A549 treated with RU486 at 1 μM for 4 hours (cell line): ENCODE data around the gene ZNF2. TPM values are rescaled to one million over a fixed set of nuclear protein-coding genes. Genes with fewer than 3 reads are reported as not detected.

ENCODE experiments used
- total RNA-seq: library from RNA; stranded (reverse); fragments of 200-300 nt; extraction: Qiagen RNA extraction; gene quantifications from 5 replicates; pipeline ENCODE4 v1.2.3, GENCODE V29; 2022; ENCODE audit warnings: low read depth

Gene ZNF2
- 3.1 to 4.1 TPM (median 3.4 TPM) in 5 replicates for total RNA-seq

GRCh38 chr2:95165371-95166064 is at the start of gene ZNF2:
Gene ZNF2, plus strand, starts transcription at chr2:95165809. Its CDS starts 10,418 bp downstream, at chr2:95176227.

GRCh38 chr2:95121407-95122196 is 44.0 kb upstream of the ZNF2 start, which contains the start of gene MRPS5:
Gene MRPS5, minus strand, starts transcription at chr2:95121808. Its CDS starts 17 bp downstream, at chr2:95121791.

GRCh38 chr2:95159690-95160449 is 5.7 kb upstream of the ZNF2 start, which contains the start of gene ZNF514:
Gene ZNF514, minus strand, starts transcription at chr2:95159848. Its CDS starts 6,595 bp downstream, at chr2:95153253.

GRCh38 chr2:95207111-95207961 is 41.7 kb downstream of the ZNF2 start, which contains the start of gene ZNF892:
Gene ZNF892, plus strand, starts transcription at chr2:95207521. Its CDS starts 295 bp downstream, at chr2:95207816.

Other genes with a start within 250 kb of the ZNF2 start
- gene MAL, start 140.1 kb upstream of the ZNF2 start, total RNA-seq = not detected in 5 replicates
- 74.0 to 77.7 TPM (median 76.6 TPM) in 5 replicates for gene MRPS5, start 44.0 kb upstream of the ZNF2 start, total RNA-seq
- 4.6 to 7.2 TPM (median 6.2 TPM) in 5 replicates for gene ZNF514, start 6.0 kb upstream of the ZNF2 start, total RNA-seq
- 0.23 to 0.51 TPM (median 0.42 TPM) in 5 replicates for gene ZNF892, start 41.7 kb downstream of the ZNF2 start, total RNA-seq
- gene PROM2, start 108.6 kb downstream of the ZNF2 start, total RNA-seq = 0.13 TPM in 1 of 5 replicates, not detected in the others
- 0.83 to 1.9 TPM (median 1.6 TPM) in 5 replicates for gene KCNIP3, start 131.5 kb downstream of the ZNF2 start, total RNA-seq
- gene FAHD2A, start 236.9 kb downstream of the ZNF2 start, total RNA-seq = 25.5 to 33.0 TPM (median 30.8 TPM) in 5 replicates